ENCODE measurements around the gene TEX35. TPM values are rescaled to one million over a fixed set of nuclear protein-coding genes. Genes with fewer than 3 reads are reported as not detected.

TEX35 gene
- total and polyA plus RNA-seq, 10 of the 15 experiments (the other 5 are each of a cell fraction or from before 2014, with no cell fraction given) = not detected

GRCh38 chr1:178548108-178548507 lies 35.2 kb downstream of the TEX35 start:
- intact Hi-C loops (cut with micrococcal nuclease; ENCODE audit: unreplicated experiment) (loop anchor here (10.0 kb wide), 1 partner anchor 117 kb away; no protein-coding TSS in a partner anchor), in situ Hi-C loops (cut with MboI) (loop anchor here (25.0 kb wide), 1 partner anchor 214 kb away; no protein-coding TSS in a partner anchor)
- no peak for FAIRE-seq
- RAD21 ChIA-PET (ENCODE audit: unreplicated experiment) = interaction anchor here (1.1 kb wide), 1 partner anchor 205 kb away, joined by 3 read pairs; no protein-coding TSS in a partner anchor
- SMC1A ChIA-PET (ENCODE audit: uncharacterized antibody, unreplicated experiment) = interaction anchor here (12.6 kb wide), 1 partner anchor 205 kb away, joined by 166 read pairs; no protein-coding TSS in a partner anchor
- H3K9ac ChIP-seq (ENCODE audit: control insufficient read depth, insufficient read depth, low read length) = no peak overlapping the region
- H3K27ac ChIP-seq (ENCODE audit: control insufficient read depth, insufficient read depth) = no peak overlapping the region
- no peak for ATAC-seq
- CTCF ChIA-PET = interaction anchor here (15.3 kb wide), 1 partner anchor 206 kb away, joined by 283 read pairs; no protein-coding TSS in a partner anchor
- H3K27me3 ChIP-seq (replicated peaks in 1 of 2; ENCODE audit: control insufficient read depth in 2 of 2, insufficient read depth in 2 of 2, low read length in 1 of 2) = no peaks in the 10 kb centered on the region
- WGBS (ENCODE audit: insufficient coverage, insufficient replicate concordance, low lambda C conversion rate, missing lambda C conversion rate) = 45% methylated on average over 3 of the region's 3 CpGs
- 0 out of 4 replicates have a peak, but pooled peaks cover 0 to 6% of the 10 kb centered on the region in 2 experiments for H3K36me3 ChIP-seq (ENCODE audit: control insufficient read depth in 2 of 2, insufficient read depth in 2 of 2, low read length in 1 of 2)
- TF ChIP-seq SRF (IDR thresholded peaks at IDR 0.05; ENCODE audit: low read depth in 2 of 2, low read length in 2 of 2) = no peak
- TF ChIP-seq SIX5 (IDR thresholded peaks at IDR 0.05; ENCODE audit: low read depth, low read length, severe bottlenecking) = no peak
- TF ChIP-seq SMAD1 (IDR thresholded peaks at IDR 0.05; ENCODE audit: low read depth, partially characterized antibody) = no peak
- no peak for TF ChIP-seq CHD1 (IDR thresholded peaks at IDR 0.05; ENCODE audit: low read depth, low read length)
- no peak for TF ChIP-seq STAT3 (IDR thresholded peaks at IDR 0.05; ENCODE audit: low read depth, low read length)
- no peak for TF ChIP-seq ZBED1 (IDR thresholded peaks at IDR 0.05; ENCODE audit: borderline replicate concordance)
- no peak for TF ChIP-seq CBX5 (IDR thresholded peaks at IDR 0.05; ENCODE audit: low read depth)
- TF ChIP-seq IRF5 (IDR thresholded peaks at IDR 0.05; ENCODE audit: borderline replicate concordance) = no peak
- H4K20me1 ChIP-seq (ENCODE audit: control insufficient read depth, insufficient read depth) = no peaks in the 10 kb centered on the region
- BruUV-seq (replicated peaks) = no TSS peak
- H2AFZ ChIP-seq (ENCODE audit: control insufficient read depth, low read depth, low read length) = no peak overlapping the region
- no peaks in the 10 kb centered on the region; the same call in 1 of the 2 replicates for H3K4me1 ChIP-seq (ENCODE audit: control insufficient read depth, insufficient read depth, low read length)
- H3K79me2 ChIP-seq (ENCODE audit: control insufficient read depth, insufficient read depth, low read length) = peaks cover 1% of the 10 kb centered on the region; the same call in 1 of the 2 replicates
- no peak overlapping the region for H3K4me2 ChIP-seq (ENCODE audit: control insufficient read depth, insufficient read depth)
- no peaks in the 10 kb centered on the region; the same call in 2 of the 3 replicates for H3K9me3 ChIP-seq (replicated peaks; ENCODE audit: control insufficient read depth, insufficient read depth, low read length)
- no peak for DNase-seq (ENCODE audit: low read depth, low spot score)
- H3K4me3 ChIP-seq = no peak overlapping the region
- POLR2A ChIA-PET = interaction anchor here (0.6 to 1.4 kb wide), 2 partner anchors 12 to 93 kb away, joined by 3 read pairs; no protein-coding TSS in a partner anchor

Data from GM12878 (cell line).